Keratinocyte (primary cell): ENCODE results near the gene ZBTB43. TPM values are rescaled to one million over a fixed set of nuclear protein-coding genes. Genes with fewer than 3 reads are reported as not detected.

Source experiments
- DNase-seq: peaks from one replicate; pipeline ENCODE4 v3.0.0-alpha.2; 2011; ENCODE audit warnings: low read depth, missing footprints, low spot score
- FAIRE-seq: peaks from 2 replicates; lab custom pipeline; 2011; peaks lifted over from hg19 to GRCh38; lab: Jason Lieb, UNC
- H2AFZ ChIP-seq: 2 replicates; pipeline ENCODE4 v1.6.0; 2012; ENCODE audit warnings: low read length, control low read depth, inconsistent platforms; ENCODE audit not compliant: control insufficient read depth
- H3K27ac ChIP-seq: 2 replicates; pipeline ENCODE4 v1.5.1; 2011; ENCODE audit warnings: low read length; ENCODE audit not compliant: control insufficient read depth, insufficient read depth
- H3K27me3 ChIP-seq: 3 replicates; pipeline ENCODE4 v1.6.0; 2011; ENCODE audit warnings: low read length; ENCODE audit not compliant: control insufficient read depth, insufficient read depth; ENCODE audit errors: extremely low read depth
- H3K36me3 ChIP-seq, 2 experiments: 2 replicates in 1 of 2; 3 replicates in 1 of 2; pipeline ENCODE4 v1.5.1; 2011; ENCODE audit warnings: low read length in 2 of 2, mild to moderate bottlenecking in 1 of 2; ENCODE audit not compliant: control insufficient read depth in 2 of 2, insufficient read depth in 2 of 2; ENCODE audit errors: extremely low read depth in 1 of 2
- H3K4me1 ChIP-seq: 3 replicates; pipeline ENCODE4 v1.5.1; 2011; ENCODE audit warnings: low read length; ENCODE audit not compliant: control insufficient read depth, insufficient read depth; ENCODE audit errors: extremely low read depth
- H3K4me2 ChIP-seq: 3 replicates; pipeline ENCODE4 v1.6.0; 2011; ENCODE audit warnings: low read depth, low read length; ENCODE audit not compliant: control insufficient read depth, insufficient read depth; ENCODE audit errors: extremely low read depth
- H3K4me3 ChIP-seq, 3 experiments: fragments of 200-600 bp in 1 of 3; sonication (generic) in 1 of 3; 2 replicates in 2 of 3; 3 replicates in 1 of 3; pipeline ENCODE4 v1.5.1; 2011 to 2016; ENCODE audit warnings: low read length in 3 of 3, mild to moderate bottlenecking in 3 of 3, control low read depth in 2 of 3, inconsistent platforms in 1 of 3, low read depth in 1 of 3, mixed read lengths in 1 of 3, mixed run types in 1 of 3, moderate library complexity in 1 of 3; ENCODE audit not compliant: control insufficient read depth in 2 of 3, insufficient read depth in 2 of 3; ENCODE audit errors: extremely low read depth in 1 of 3
- H3K79me2 ChIP-seq: 2 replicates; pipeline ENCODE4 v1.6.0; 2012; ENCODE audit warnings: low read length; ENCODE audit not compliant: control insufficient read depth, insufficient read depth
- H3K9ac ChIP-seq: 3 replicates; pipeline ENCODE4 v1.6.0; 2011; ENCODE audit warnings: low read length; ENCODE audit not compliant: control insufficient read depth, insufficient read depth; ENCODE audit errors: extremely low read depth
- H3K9me1 ChIP-seq: 3 replicates; pipeline ENCODE4 v1.6.0; 2011; ENCODE audit warnings: low read length; ENCODE audit not compliant: control insufficient read depth, insufficient read depth; ENCODE audit errors: extremely low read depth
- H3K9me3 ChIP-seq: 2 replicates; pipeline ENCODE4 v1.5.1; 2012; ENCODE audit warnings: low read depth, low read length; ENCODE audit not compliant: control insufficient read depth
- H4K20me1 ChIP-seq: 3 replicates; pipeline ENCODE4 v1.6.0; 2011; ENCODE audit warnings: low read length; ENCODE audit not compliant: control insufficient read depth, insufficient read depth; ENCODE audit errors: extremely low read depth
- EZH2 ChIP-seq: IDR thresholded peaks from one replicate; pipeline ENCODE4 v1.6.1; 2012; ENCODE audit warnings: inconsistent platforms, mild to moderate bottlenecking, low read length, moderate library complexity
- dilution Hi-C: fragments of 300-500 bp; cut with MboI; formaldehyde crosslinking; loops from one replicate; pipeline ENCODE4 v1.7.0; 2020; ENCODE audit warnings: low sequenced_read_pairs; ENCODE audit not compliant: extremely low pct_ligation_motif_present
- polyA plus RNA-seq, 5 experiments: library from polyadenylated mRNA; depleted of rRNA in 3 of 5; stranded (reverse) in 3 of 5; stranded (forward) in 1 of 5; unstranded in 1 of 5; fragments of >200 nt; gene quantifications; 1 replicate in 1 of 5; 2 replicates in 3 of 5; 3 replicates in 1 of 5; pipeline versions ENCODE4 v1.2.1 to v1.2.3, GENCODE V29; 2011 to 2012; ENCODE audit warnings: missing spikeins in 2 of 5, low read depth in 1 of 5, low replicate concordance in 1 of 5
- TF ChIP-seq, protein P1 (sequence below), 3 experiments: IDR thresholded peaks in 1 of 3; conservative IDR thresholded peaks in 1 of 3; optimal IDR thresholded peaks in 1 of 3; 2 replicates in 2 of 3; 3 replicates in 1 of 3; pipeline versions ENCODE3 to v1.5.1; 2011; ENCODE audit warnings: low read length in 3 of 3, mild to moderate bottlenecking in 3 of 3, moderate library complexity in 2 of 3, control low read depth in 1 of 3, inconsistent platforms in 1 of 3; ENCODE audit not compliant: insufficient read depth in 2 of 3; ENCODE audit errors: extremely low read depth in 1 of 3

ZBTB43 gene
- polyA plus RNA-seq, 1 donor (not counting 4 experiments of a cell fraction or from before 2014, with no cell fraction given): 24.3 TPM

DNA sequence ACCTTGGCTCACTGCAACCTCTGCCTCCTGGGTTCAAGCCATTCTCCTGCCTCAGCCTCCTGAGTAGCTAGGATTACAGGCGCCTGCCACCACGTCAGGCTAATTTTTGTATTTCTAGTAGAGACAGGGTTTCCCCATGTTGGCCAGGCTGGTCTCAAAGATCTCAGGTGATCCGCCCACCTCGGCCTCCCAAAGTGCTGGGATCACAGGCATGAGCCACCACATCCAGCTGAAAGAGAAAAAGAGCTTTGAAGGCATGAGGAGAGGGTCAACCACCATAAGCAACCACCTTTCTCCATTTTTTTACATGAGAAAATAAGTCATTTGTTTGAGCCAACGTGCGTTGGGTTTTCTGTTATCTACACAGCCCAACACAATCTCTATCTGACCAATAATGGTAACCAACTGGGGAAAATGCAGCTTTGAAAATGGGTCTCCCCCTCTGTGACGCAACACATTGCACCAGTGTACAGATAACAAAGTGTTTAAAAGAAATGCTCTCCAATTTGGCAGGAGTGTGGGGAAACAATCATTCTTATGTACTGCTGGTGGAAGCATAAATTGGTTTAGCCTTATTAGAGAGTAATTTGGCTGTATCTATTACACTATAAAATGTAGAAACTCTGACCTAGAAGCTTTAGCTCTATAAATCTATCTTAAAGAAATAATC lies 45.8 kb upstream of the ZBTB43 start:
- H3K9me1 ChIP-seq: no peaks in the 10 kb centered on the region
- no peak overlapping the region for H3K9ac ChIP-seq
- H3K27ac ChIP-seq: no peak overlapping the region
- H3K79me2 ChIP-seq: no peaks in the 10 kb centered on the region
- H3K9me3 ChIP-seq: no peaks in the 10 kb centered on the region
- H4K20me1 ChIP-seq: no peaks in the 10 kb centered on the region
- FAIRE-seq (no peak), DNase-seq (no peak)
- dilution Hi-C loops: no loop called here
- no peaks in the 10 kb centered on the region for H3K36me3 ChIP-seq
- H2AFZ ChIP-seq: no peak overlapping the region
- H3K4me2 ChIP-seq: no peak overlapping the region
- TF ChIP-seq, protein P1, sequence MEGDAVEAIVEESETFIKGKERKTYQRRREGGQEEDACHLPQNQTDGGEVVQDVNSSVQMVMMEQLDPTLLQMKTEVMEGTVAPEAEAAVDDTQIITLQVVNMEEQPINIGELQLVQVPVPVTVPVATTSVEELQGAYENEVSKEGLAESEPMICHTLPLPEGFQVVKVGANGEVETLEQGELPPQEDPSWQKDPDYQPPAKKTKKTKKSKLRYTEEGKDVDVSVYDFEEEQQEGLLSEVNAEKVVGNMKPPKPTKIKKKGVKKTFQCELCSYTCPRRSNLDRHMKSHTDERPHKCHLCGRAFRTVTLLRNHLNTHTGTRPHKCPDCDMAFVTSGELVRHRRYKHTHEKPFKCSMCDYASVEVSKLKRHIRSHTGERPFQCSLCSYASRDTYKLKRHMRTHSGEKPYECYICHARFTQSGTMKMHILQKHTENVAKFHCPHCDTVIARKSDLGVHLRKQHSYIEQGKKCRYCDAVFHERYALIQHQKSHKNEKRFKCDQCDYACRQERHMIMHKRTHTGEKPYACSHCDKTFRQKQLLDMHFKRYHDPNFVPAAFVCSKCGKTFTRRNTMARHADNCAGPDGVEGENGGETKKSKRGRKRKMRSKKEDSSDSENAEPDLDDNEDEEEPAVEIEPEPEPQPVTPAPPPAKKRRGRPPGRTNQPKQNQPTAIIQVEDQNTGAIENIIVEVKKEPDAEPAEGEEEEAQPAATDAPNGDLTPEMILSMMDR (optimal IDR thresholded peaks at IDR 0.05 in 1 of 3, IDR thresholded peaks at IDR 0.05 in 1 of 3, conservative IDR thresholded peaks at IDR 0.05 in 1 of 3; ENCODE audit: extremely low read depth in 1 of 3, insufficient read depth in 2 of 3, low read length in 3 of 3): no peak
- no peak for TF ChIP-seq EZH2
- no peaks in the 10 kb centered on the region for H3K4me1 ChIP-seq
- no peak overlapping the region for H3K4me3 ChIP-seq
- no peaks in the 10 kb centered on the region for H3K27me3 ChIP-seq

DNA sequence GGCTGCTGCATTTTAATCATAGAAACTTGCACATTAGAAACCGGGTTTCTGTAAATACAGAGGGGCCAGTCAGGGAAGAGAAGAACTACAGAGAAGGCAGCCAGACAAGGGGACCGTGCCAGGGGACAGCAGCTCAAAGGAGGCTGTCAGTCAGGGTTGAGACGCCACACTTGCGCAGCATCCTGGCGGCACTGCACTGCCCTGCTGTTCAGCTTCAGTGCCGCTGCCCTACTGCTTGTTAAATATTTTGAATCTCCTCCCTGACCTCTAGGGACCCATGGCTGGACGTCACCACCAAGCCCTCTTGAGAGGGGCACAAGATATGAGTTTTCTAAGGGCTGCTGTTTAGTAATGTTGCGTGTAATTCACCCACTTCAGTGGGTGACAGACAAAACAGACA lies 43.6 kb upstream of the ZBTB43 start:
- H3K9me1 ChIP-seq: no peaks in the 10 kb centered on the region
- no peaks in the 10 kb centered on the region for H3K36me3 ChIP-seq
- H3K4me3 ChIP-seq: no peak overlapping the region
- H3K4me1 ChIP-seq: no peaks in the 10 kb centered on the region
- no peaks in the 10 kb centered on the region for H3K9me3 ChIP-seq
- H3K27ac ChIP-seq: no peak overlapping the region
- H3K9ac ChIP-seq: no peak overlapping the region
- no peak overlapping the region for H2AFZ ChIP-seq
- H3K4me2 ChIP-seq: no peak overlapping the region
- DNase-seq: no peak
- dilution Hi-C loops: no loop called here
- no peaks in the 10 kb centered on the region for H3K27me3 ChIP-seq
- no peaks in the 10 kb centered on the region for H3K79me2 ChIP-seq
- no peak for FAIRE-seq
- TF ChIP-seq EZH2: no peak
- TF ChIP-seq, protein P1 (optimal IDR thresholded peaks at IDR 0.05 in 1 of 3, IDR thresholded peaks at IDR 0.05 in 1 of 3, conservative IDR thresholded peaks at IDR 0.05 in 1 of 3; ENCODE audit: extremely low read depth in 1 of 3, insufficient read depth in 2 of 3, low read length in 3 of 3): no peak
- no peaks in the 10 kb centered on the region for H4K20me1 ChIP-seq
